Measurements from ENCODE around the gene EIF4E3. TPM values are rescaled to one million over a fixed set of nuclear protein-coding genes. Genes with fewer than 3 reads are reported as not detected.

The EIF4E3 gene
- polyA plus RNA-seq, 1 donor (not counting 4 experiments of a cell fraction or from before 2014, with no cell fraction given): 2.2 TPM

GRCh38 chr3:71704915-71705314 lies 20.3 kb downstream of the EIF4E3 start:
- Histone ChIP-seq H3K4me2 (ENCODE audit: control insufficient read depth, extremely low read depth, insufficient read depth, low read depth, low read length) (no peak overlapping the region), H3K4me1 (ENCODE audit: control insufficient read depth, extremely low read depth, insufficient read depth, low read length) (no peaks in the 10 kb centered on the region), H2AFZ (ENCODE audit: control insufficient read depth, low read length) (no peak overlapping the region), H4K20me1 (ENCODE audit: control insufficient read depth, extremely low read depth, insufficient read depth, low read length) (no peaks in the 10 kb centered on the region), H3K9ac (ENCODE audit: control insufficient read depth, extremely low read depth, insufficient read depth, low read length) (no peak overlapping the region), H3K36me3 (ENCODE audit: control insufficient read depth in 2 of 2, extremely low read depth in 1 of 2, insufficient read depth in 2 of 2, low read length in 2 of 2) (no peaks in the 10 kb centered on the region), H3K79me2 (ENCODE audit: control insufficient read depth, insufficient read depth, low read length) (no peaks in the 10 kb centered on the region), H3K9me1 (ENCODE audit: control insufficient read depth, extremely low read depth, insufficient read depth, low read length) (no peaks in the 10 kb centered on the region), H3K4me3 (ENCODE audit: control insufficient read depth in 2 of 3, extremely low read depth in 1 of 3, insufficient read depth in 2 of 3, low read depth in 1 of 3, low read length in 3 of 3) (no peak overlapping the region), H3K27ac (ENCODE audit: control insufficient read depth, insufficient read depth, low read length) (no peak overlapping the region), H3K27me3 (ENCODE audit: control insufficient read depth, extremely low read depth, insufficient read depth, low read length) (no peaks in the 10 kb centered on the region), H3K9me3 (ENCODE audit: control insufficient read depth, low read depth, low read length) (no peaks in the 10 kb centered on the region)
- TF ChIP-seq EZH2 (IDR thresholded peaks at IDR 0.05; ENCODE audit: low read length) (no peak), CTCF (optimal IDR thresholded peaks at IDR 0.05 in 1 of 3, IDR thresholded peaks at IDR 0.05 in 1 of 3, conservative IDR thresholded peaks at IDR 0.05 in 1 of 3; ENCODE audit: extremely low read depth in 1 of 3, insufficient read depth in 2 of 3, low read length in 3 of 3) (no peak)
- no peak for DNase-seq (ENCODE audit: low read depth, low spot score)
- no peak for FAIRE-seq
- dilution Hi-C loops (cut with MboI; ENCODE audit: extremely low pct_ligation_motif_present, low sequenced_read_pairs): no loop called here

- no peaks in the 10 kb centered on the region for H3K79me2 ChIP-seq (ENCODE audit: control insufficient read depth, insufficient read depth, low read length)
- no peak for DNase-seq (ENCODE audit: low read depth, low spot score)
- no peaks in the 10 kb centered on the region for H3K27me3 ChIP-seq (ENCODE audit: control insufficient read depth, extremely low read depth, insufficient read depth, low read length)
- H3K4me2 ChIP-seq (ENCODE audit: control insufficient read depth, extremely low read depth, insufficient read depth, low read depth, low read length): no peak overlapping the region
- dilution Hi-C loops (cut with MboI; ENCODE audit: extremely low pct_ligation_motif_present, low sequenced_read_pairs): no loop called here
- H3K9me3 ChIP-seq (ENCODE audit: control insufficient read depth, low read depth, low read length): no peaks in the 10 kb centered on the region
- H3K9ac ChIP-seq (ENCODE audit: control insufficient read depth, extremely low read depth, insufficient read depth, low read length): no peak overlapping the region
- no peaks in the 10 kb centered on the region for H4K20me1 ChIP-seq (ENCODE audit: control insufficient read depth, extremely low read depth, insufficient read depth, low read length)
- FAIRE-seq: no peak
- H3K4me1 ChIP-seq (ENCODE audit: control insufficient read depth, extremely low read depth, insufficient read depth, low read length): no peaks in the 10 kb centered on the region
- TF ChIP-seq EZH2 (IDR thresholded peaks at IDR 0.05; ENCODE audit: low read length) (no peak), CTCF (optimal IDR thresholded peaks at IDR 0.05 in 1 of 3, IDR thresholded peaks at IDR 0.05 in 1 of 3, conservative IDR thresholded peaks at IDR 0.05 in 1 of 3; ENCODE audit: extremely low read depth in 1 of 3, insufficient read depth in 2 of 3, low read length in 3 of 3) (no peak)
- no peaks in the 10 kb centered on the region for H3K9me1 ChIP-seq (ENCODE audit: control insufficient read depth, extremely low read depth, insufficient read depth, low read length)
- no peaks in the 10 kb centered on the region for H3K36me3 ChIP-seq (ENCODE audit: control insufficient read depth in 2 of 2, extremely low read depth in 1 of 2, insufficient read depth in 2 of 2, low read length in 2 of 2)
- no peak overlapping the region for H3K4me3 ChIP-seq (ENCODE audit: control insufficient read depth in 2 of 3, extremely low read depth in 1 of 3, insufficient read depth in 2 of 3, low read depth in 1 of 3, low read length in 3 of 3)
- H3K27ac ChIP-seq (ENCODE audit: control insufficient read depth, insufficient read depth, low read length): no peak overlapping the region
- H2AFZ ChIP-seq (ENCODE audit: control insufficient read depth, low read length): no peak overlapping the region
These were observed 21.4 kb downstream of the EIF4E3 start for GRCh38 chr3:71703797-71704196.
